22Rv1 (cell line): Measurements from ENCODE around the gene SFXN1.

ENCODE experiments used
- H3K27ac ChIP-seq: fragments of 450-650 bp; 2 replicates; pipeline ENCODE4 v1.5.1; 2017
- CTCF ChIP-seq: fragments of 450-650 bp; IDR thresholded peaks from 2 replicates; pipeline ENCODE4 v1.5.1; 2017; ENCODE audit warnings: mild to moderate bottlenecking
- ZFX ChIP-seq: fragments of 450-650 bp; IDR thresholded peaks from 2 replicates; pipeline ENCODE4 v1.6.1; 2017; ENCODE audit warnings: antibody characterized with exemption, borderline replicate concordance

The SFXN1 gene

GRCh38 chr5:175576096-175576495, 97.7 kb downstream of the SFXN1 start:
- no peak overlapping the region for H3K27ac ChIP-seq
- TF ChIP-seq CTCF (no peak), ZFX (no peak)

- H3K27ac ChIP-seq = no peak overlapping the region
- no peak for TF ChIP-seq ZFX
- TF ChIP-seq CTCF = no peak
These were observed 98.2 kb downstream of the SFXN1 start for GRCh38 chr5:175576591-175576990.
